HG03469 (cell line): ENCODE data around the gene HRC.
"Not testable (repeated sequence)": the region's sequence is repeated elsewhere in the genome, so short reads cannot be mapped to it uniquely, and the experiment has no call there.

Source experiments
- ATAC-seq: cut with Tn5 transposase; IDR thresholded peaks from one replicate; pipeline ENCODE4 v1.9.1; 2021; ENCODE audit warnings: mild to moderate bottlenecking, moderate library complexity, moderate number of reproducible peaks; ENCODE audit not compliant: unreplicated experiment

The HRC gene

GRCh38 chr19:49160450-49161189, 5.4 kb upstream of the HRC start:
- ATAC-seq: no peak

GRCh38 chr19:49157445-49158224, 2.4 kb upstream of the HRC start, which contains the start of gene TRPM4:
TRPM4 (plus strand) TSS chr19:49157792; CDS start chr19:49157867, 75 bp downstream.
- no peak for ATAC-seq

- no peak for ATAC-seq
These were observed 687 bp upstream of the HRC start for GRCh38 chr19:49155820-49156346.

- no peak for ATAC-seq
These were observed 917 bp downstream of the HRC start for GRCh38 chr19:49154279-49154678.

- no peak for ATAC-seq
These were observed 1.9 kb downstream of the HRC start for GRCh38 chr19:49153167-49153809.

GRCh38 chr19:49152119-49152550, 3.1 kb downstream of the HRC start:
- ATAC-seq: no peak

GRCh38 chr19:49151267-49152118, 3.7 kb downstream of the HRC start:
- no peak for ATAC-seq

GRCh38 chr19:49150944-49151243, 4.3 kb downstream of the HRC start:
- ATAC-seq: no peak

GRCh38 chr19:49150106-49150943, 4.9 kb downstream of the HRC start:
- ATAC-seq: no peak

- no peak for ATAC-seq
These were observed 5.5 kb downstream of the HRC start for GRCh38 chr19:49149652-49150105.

- no peak for ATAC-seq
These were observed 6.2 kb downstream of the HRC start for GRCh38 chr19:49148784-49149651.

GRCh38 chr19:49148044-49148682, 7.0 kb downstream of the HRC start:
- no peak for ATAC-seq

GRCh38 chr19:49146408-49146770, 8.8 kb downstream of the HRC start:
- not testable (repeated sequence) for ATAC-seq

GRCh38 chr19:49145573-49146407, 9.4 kb downstream of the HRC start:
- no peak for ATAC-seq

- ATAC-seq: no peak
These were observed 12.3 kb downstream of the HRC start for GRCh38 chr19:49142866-49143335.

GRCh38 chr19:49141352-49141751, 13.8 kb downstream of the HRC start:
- ATAC-seq: no peak

GRCh38 chr19:49140951-49141350, 14.2 kb downstream of the HRC start:
- no peak for ATAC-seq
